ENCODE measurements around the gene F13B. TPM values are rescaled to one million over a fixed set of nuclear protein-coding genes. Genes with fewer than 3 reads are reported as not detected.
"Not testable (repeated sequence)": the region's sequence is repeated elsewhere in the genome, so short reads cannot be mapped to it uniquely, and the experiment has no call there.

The F13B gene
- total RNA-seq, 2 donors from 2014 or later = not detected

- no peaks in the 10 kb centered on the region for H3K36me3 Mint-ChIP-seq
- H3K27me3 Mint-ChIP-seq = no peaks in the 10 kb centered on the region
- peaks cover 5% of the 10 kb centered on the region for H3K9me3 Mint-ChIP-seq
- ATAC-seq (no peak), DNase-seq (ENCODE audit: low spot score) (no peak)
- no peak overlapping the region for H3K4me3 Mint-ChIP-seq
- H3K4me1 Mint-ChIP-seq (ENCODE audit: low read depth in 2 of 2) = no peaks in the 10 kb centered on the region
- no peak overlapping the region for H3K27ac Mint-ChIP-seq
Measured at GRCh38 chr1:197024460-197024859, 42.6 kb downstream of the F13B start.

- no peak for DNase-seq (ENCODE audit: low spot score)
- Mint-ChIP-seq H3K4me3 (no peak overlapping the region), H3K27ac (no peak overlapping the region), H3K4me1 (ENCODE audit: low read depth in 2 of 2) (no peaks in the 10 kb centered on the region), H3K27me3 (no peaks in the 10 kb centered on the region), H3K9me3 (peaks cover 5% of the 10 kb centered on the region), H3K36me3 (no peaks in the 10 kb centered on the region)
- no peak for ATAC-seq
Measured at GRCh38 chr1:197021716-197022115, 45.3 kb downstream of the F13B start.

- ATAC-seq (no peak), DNase-seq (ENCODE audit: low spot score) (no peak)
- H3K36me3 Mint-ChIP-seq = no peaks in the 10 kb centered on the region
- H3K27me3 Mint-ChIP-seq = no peaks in the 10 kb centered on the region
- no peak overlapping the region for H3K27ac Mint-ChIP-seq
- peaks cover 5% of the 10 kb centered on the region for H3K9me3 Mint-ChIP-seq
- H3K4me1 Mint-ChIP-seq (ENCODE audit: low read depth in 2 of 2) = no peaks in the 10 kb centered on the region
- no peak overlapping the region for H3K4me3 Mint-ChIP-seq
Measured at GRCh38 chr1:197017558-197018146, 49.4 kb downstream of the F13B start.

- H3K4me1 Mint-ChIP-seq (ENCODE audit: low read depth in 2 of 2) = no peaks in the 10 kb centered on the region
- ATAC-seq = no peak
- no peaks in the 10 kb centered on the region for H3K27me3 Mint-ChIP-seq
- H3K36me3 Mint-ChIP-seq = peaks cover 2% of the 10 kb centered on the region
- no peak for DNase-seq (ENCODE audit: low spot score)
- H3K27ac Mint-ChIP-seq = no peak overlapping the region
- H3K9me3 Mint-ChIP-seq = peaks cover 6% of the 10 kb centered on the region
- H3K4me3 Mint-ChIP-seq = no peak overlapping the region
Measured at GRCh38 chr1:197016751-197017150, 50.3 kb downstream of the F13B start.

- no peaks in the 10 kb centered on the region for H3K27me3 Mint-ChIP-seq
- no peak overlapping the region for H3K27ac Mint-ChIP-seq
- H3K36me3 Mint-ChIP-seq = peaks cover 6% of the 10 kb centered on the region
- H3K4me1 Mint-ChIP-seq (ENCODE audit: low read depth in 2 of 2) = no peaks in the 10 kb centered on the region
- H3K9me3 Mint-ChIP-seq = peaks cover 8% of the 10 kb centered on the region
- no peak for ATAC-seq
- H3K4me3 Mint-ChIP-seq = no peak overlapping the region
- no peak for DNase-seq (ENCODE audit: low spot score)
Measured at GRCh38 chr1:197013234-197013633, 53.8 kb downstream of the F13B start.

GRCh38 chr1:197011614-197012013 lies 55.4 kb downstream of the F13B start:
- DNase-seq (ENCODE audit: low spot score) (no peak), ATAC-seq (no peak)
- Mint-ChIP-seq H3K9me3 (peaks cover 8% of the 10 kb centered on the region), H3K27ac (no peak overlapping the region), H3K27me3 (no peaks in the 10 kb centered on the region), H3K4me1 (ENCODE audit: low read depth in 2 of 2) (no peaks in the 10 kb centered on the region), H3K36me3 (peaks cover 6% of the 10 kb centered on the region), H3K4me3 (no peak overlapping the region)

GRCh38 chr1:197008861-197009260 lies 58.2 kb downstream of the F13B start:
- H3K27ac Mint-ChIP-seq = no peak overlapping the region
- peaks cover 6% of the 10 kb centered on the region for H3K36me3 Mint-ChIP-seq
- no peaks in the 10 kb centered on the region for H3K27me3 Mint-ChIP-seq
- ATAC-seq = no peak
- no peak overlapping the region for H3K4me3 Mint-ChIP-seq
- H3K4me1 Mint-ChIP-seq (ENCODE audit: low read depth in 2 of 2) = no peaks in the 10 kb centered on the region
- DNase-seq (ENCODE audit: low spot score) = no peak
- H3K9me3 Mint-ChIP-seq = peaks cover 8% of the 10 kb centered on the region

GRCh38 chr1:197003132-197003531 lies 63.9 kb downstream of the F13B start:
- H3K27me3 Mint-ChIP-seq = no peaks in the 10 kb centered on the region
- H3K4me3 Mint-ChIP-seq = no peak overlapping the region
- no peaks in the 10 kb centered on the region for H3K36me3 Mint-ChIP-seq
- no peak overlapping the region for H3K27ac Mint-ChIP-seq
- DNase-seq (ENCODE audit: low spot score) (no peak), ATAC-seq (no peak)
- no peaks in the 10 kb centered on the region for H3K4me1 Mint-ChIP-seq (ENCODE audit: low read depth in 2 of 2)
- no peaks in the 10 kb centered on the region for H3K9me3 Mint-ChIP-seq

- Mint-ChIP-seq H3K27me3 (no peaks in the 10 kb centered on the region), H3K9me3 (no peaks in the 10 kb centered on the region), H3K4me1 (ENCODE audit: low read depth in 2 of 2) (no peaks in the 10 kb centered on the region), H3K27ac (no peak overlapping the region), H3K4me3 (no peak overlapping the region), H3K36me3 (no peaks in the 10 kb centered on the region)
- DNase-seq (ENCODE audit: low spot score) = no peak
- ATAC-seq = no peak
Measured at GRCh38 chr1:197001828-197002227, 65.2 kb downstream of the F13B start.

- ATAC-seq (no peak), DNase-seq (ENCODE audit: low spot score) (no peak)
- no peaks in the 10 kb centered on the region for H3K9me3 Mint-ChIP-seq
- H3K27ac Mint-ChIP-seq = no peak overlapping the region
- H3K27me3 Mint-ChIP-seq = no peaks in the 10 kb centered on the region
- H3K4me3 Mint-ChIP-seq = no peak overlapping the region
- H3K36me3 Mint-ChIP-seq = no peaks in the 10 kb centered on the region
- H3K4me1 Mint-ChIP-seq (ENCODE audit: low read depth in 2 of 2) = no peaks in the 10 kb centered on the region
Measured at GRCh38 chr1:196997423-196997822, 69.6 kb downstream of the F13B start.

- no peaks in the 10 kb centered on the region for H3K4me1 Mint-ChIP-seq (ENCODE audit: low read depth in 2 of 2)
- H3K4me3 Mint-ChIP-seq = no peak overlapping the region
- DNase-seq (ENCODE audit: low spot score) (no peak), ATAC-seq (no peak)
- no peaks in the 10 kb centered on the region for H3K36me3 Mint-ChIP-seq
- no peak overlapping the region for H3K27ac Mint-ChIP-seq
- H3K27me3 Mint-ChIP-seq = no peaks in the 10 kb centered on the region
- peaks cover 11% of the 10 kb centered on the region for H3K9me3 Mint-ChIP-seq
Measured at GRCh38 chr1:196993916-196994315, 73.1 kb downstream of the F13B start.

- not testable (repeated sequence) for H3K36me3 Mint-ChIP-seq; H3K4me1 Mint-ChIP-seq (ENCODE audit: low read depth in 2 of 2); H3K27ac Mint-ChIP-seq; ATAC-seq; H3K4me3 Mint-ChIP-seq; H3K27me3 Mint-ChIP-seq; DNase-seq (ENCODE audit: low spot score)
- peaks cover 11% of the 10 kb centered on the region for H3K9me3 Mint-ChIP-seq
Measured at GRCh38 chr1:196991919-196992651, 75.0 kb downstream of the F13B start.
